ENCODE results near the gene PTPN14.

The PTPN14 gene

GRCh38 chr1:214386747-214387146 lies 164.7 kb downstream of the PTPN14 start:
- DNase-seq = peak; percentile 19 to 57

- no peak for DNase-seq
These were observed 165.1 kb downstream of the PTPN14 start for GRCh38 chr1:214386333-214386732.

GRCh38 chr1:214385428-214385827 lies 166.0 kb downstream of the PTPN14 start:
- no peak for DNase-seq

- no peak for DNase-seq
These were observed 166.9 kb downstream of the PTPN14 start for GRCh38 chr1:214384373-214385079.

- no peak for DNase-seq
These were observed 167.7 kb downstream of the PTPN14 start for GRCh38 chr1:214383381-214384372.

- DNase-seq = no peak
These were observed 170.3 kb downstream of the PTPN14 start for GRCh38 chr1:214380986-214381695.

GRCh38 chr1:214380396-214380795 lies 171.0 kb downstream of the PTPN14 start:
- DNase-seq = no peak

- DNase-seq = no peak
These were observed 172.0 kb downstream of the PTPN14 start for GRCh38 chr1:214379236-214379970.

- no peak for DNase-seq
These were observed 172.9 kb downstream of the PTPN14 start for GRCh38 chr1:214378492-214378891.

GRCh38 chr1:214377886-214378285 lies 173.5 kb downstream of the PTPN14 start:
- DNase-seq = no peak

- no peak for DNase-seq
These were observed 173.9 kb downstream of the PTPN14 start for GRCh38 chr1:214377485-214377884.

GRCh38 chr1:214372092-214372491 lies 179.3 kb downstream of the PTPN14 start:
- DNase-seq = no peak

- no peak for DNase-seq
These were observed 180.8 kb downstream of the PTPN14 start for GRCh38 chr1:214370615-214371014.

GRCh38 chr1:214369364-214369763 lies 182.0 kb downstream of the PTPN14 start:
- no peak for DNase-seq

- DNase-seq = no peak
These were observed 183.6 kb downstream of the PTPN14 start for GRCh38 chr1:214367841-214368240.

GRCh38 chr1:214364786-214365295 lies 186.6 kb downstream of the PTPN14 start:
- DNase-seq = no peak

- no peak for DNase-seq
These were observed 187.0 kb downstream of the PTPN14 start for GRCh38 chr1:214364386-214364785.

GRCh38 chr1:214363386-214363785 lies 188.0 kb downstream of the PTPN14 start:
- no peak for DNase-seq

GRCh38 chr1:214362188-214362882 lies 189.1 kb downstream of the PTPN14 start:
- no peak for DNase-seq

- no peak for DNase-seq
These were observed 189.8 kb downstream of the PTPN14 start for GRCh38 chr1:214361636-214362035.

GRCh38 chr1:214360525-214361164 lies 190.8 kb downstream of the PTPN14 start:
- no peak for DNase-seq
